Transverse colon (tissue), 4 donors: ENCODE data around the gene PFN3. TPM values are rescaled to one million over a fixed set of nuclear protein-coding genes. Genes with fewer than 3 reads are reported as not detected.

Experiments
- DNase-seq: peaks from one replicate; pipeline ENCODE4 v3.0.0-alpha.2; 2019
- H3K27ac ChIP-seq, 4 donors: fragments of 200-600 bp; sonication (generic); 2 replicates each; pipeline ENCODE4 v1.5.1; 2016 to 2018; ENCODE audit warnings: inconsistent platforms in 4 of 4
- H3K27me3 ChIP-seq: fragments of 200-600 bp; sonication (generic); 2 replicates; pipeline ENCODE4 v1.5.1; 2017; ENCODE audit warnings: inconsistent platforms
- H3K36me3 ChIP-seq, 4 donors: fragments of 200-600 bp; sonication (generic); 2 replicates each; pipeline ENCODE4 v1.5.1; 2017 to 2019; ENCODE audit warnings: inconsistent platforms in 4 of 4
- H3K4me1 ChIP-seq, 4 donors: fragments of 200-600 bp; sonication (generic); 2 replicates each; pipeline ENCODE4 v1.5.1; 2017 to 2020; ENCODE audit warnings: inconsistent platforms in 4 of 4
- H3K4me3 ChIP-seq, 4 donors: fragments of 200-600 bp; sonication (generic); 1 replicate in 1 of 4; 2 replicates in 3 of 4; pipeline versions ENCODE4 v1.5.1 to v1.6.1; 2017 to 2019; ENCODE audit warnings: inconsistent platforms in 4 of 4
- H3K9me3 ChIP-seq, 2 donors: fragments of 200-600 bp; sonication (generic); 2 replicates each; pipeline ENCODE4 v1.5.1; 2017 to 2019; ENCODE audit warnings: inconsistent platforms in 2 of 2
- EP300 ChIP-seq: sonication (generic); formaldehyde crosslinking; IDR thresholded peaks from one replicate; pipeline ENCODE4 v1.6.1; 2017; ENCODE audit warnings: antibody characterized with exemption, low read depth
- POLR2A ChIP-seq: fragments of 450-650 bp; IDR thresholded peaks from one replicate; pipeline ENCODE4 v1.6.1; 2016; ENCODE audit warnings: antibody characterized with exemption, mild to moderate bottlenecking, moderate library complexity
- POLR2AphosphoS5 ChIP-seq, 3 donors: sonication (generic); formaldehyde crosslinking; IDR thresholded peaks; one replicate each; pipeline ENCODE4 v1.6.1; 2016; ENCODE audit warnings: antibody characterized with exemption in 3 of 3
- WGBS, 2 donors: methylation state at CpG; one replicate each; pipeline ENCODE4 v1.1.5; 2018; ENCODE audit warnings: low coverage in 1 of 2; 5-methylcytosine and 5-hydroxymethylcytosine counted together
- in situ Hi-C, 4 donors: fragments of 200-750 bp; cut with MboI; loops; one replicate each; pipeline versions ENCODE4 v1.15.0 to v1.15.1; 2017; ENCODE audit warnings: low sequenced_read_pairs in 3 of 4, low pct_ligation_motif_present in 1 of 4, low pct_unique_long_range_greater_than_20kb in 1 of 4
- intact Hi-C: fragments of 100-400 bp; cut with DNase I; formaldehyde crosslinking; loops from one replicate; pipeline ENCODE4 v1.15.1; 2023; ENCODE audit warnings: low total_unique reads
- total RNA-seq, 4 donors: library from RNA; depleted of rRNA; stranded (reverse); fragments of >200 nt; gene quantifications; one replicate each; pipeline ENCODE4 v1.1.0, GENCODE V29; 2016
- TF ChIP-seq, protein P1 (sequence below), 5 experiments: fragments of 200-600 bp in 3 of 5; fragments of 450-650 bp in 2 of 5; sonication (generic) in 3 of 5; IDR thresholded peaks; 1 replicate in 2 of 5; 2 replicates in 3 of 5; pipeline ENCODE4 v1.5.1; 2016 to 2017; ENCODE audit warnings: antibody characterized with exemption in 5 of 5, inconsistent platforms in 3 of 5, mild to moderate bottlenecking in 2 of 5, moderate library complexity in 1 of 5

PFN3 gene
- total RNA-seq, 4 donors from 2014 or later = not detected

GRCh38 chr5:177390363-177391300, 9.8 kb downstream of the PFN3 start:
- DNase-seq = peak; percentile 91
- no peak for TF ChIP-seq POLR2AphosphoS5 (IDR thresholded peaks at IDR 0.05)
- TF ChIP-seq, protein P1, sequence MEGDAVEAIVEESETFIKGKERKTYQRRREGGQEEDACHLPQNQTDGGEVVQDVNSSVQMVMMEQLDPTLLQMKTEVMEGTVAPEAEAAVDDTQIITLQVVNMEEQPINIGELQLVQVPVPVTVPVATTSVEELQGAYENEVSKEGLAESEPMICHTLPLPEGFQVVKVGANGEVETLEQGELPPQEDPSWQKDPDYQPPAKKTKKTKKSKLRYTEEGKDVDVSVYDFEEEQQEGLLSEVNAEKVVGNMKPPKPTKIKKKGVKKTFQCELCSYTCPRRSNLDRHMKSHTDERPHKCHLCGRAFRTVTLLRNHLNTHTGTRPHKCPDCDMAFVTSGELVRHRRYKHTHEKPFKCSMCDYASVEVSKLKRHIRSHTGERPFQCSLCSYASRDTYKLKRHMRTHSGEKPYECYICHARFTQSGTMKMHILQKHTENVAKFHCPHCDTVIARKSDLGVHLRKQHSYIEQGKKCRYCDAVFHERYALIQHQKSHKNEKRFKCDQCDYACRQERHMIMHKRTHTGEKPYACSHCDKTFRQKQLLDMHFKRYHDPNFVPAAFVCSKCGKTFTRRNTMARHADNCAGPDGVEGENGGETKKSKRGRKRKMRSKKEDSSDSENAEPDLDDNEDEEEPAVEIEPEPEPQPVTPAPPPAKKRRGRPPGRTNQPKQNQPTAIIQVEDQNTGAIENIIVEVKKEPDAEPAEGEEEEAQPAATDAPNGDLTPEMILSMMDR (IDR thresholded peaks at IDR 0.05) = peak; percentile 97 to 99 (median 98)
- intact Hi-C loops (no loop called here), in situ Hi-C loops (loop anchor here in 3 of 4 donors (5.0 to 25.0 kb wide), 5 partner anchors 54 to 122 kb away; partner anchors contain the start of genes DOK3 (in 2 of the 3), PRR7 (in 2 of the 3) and DDX41 (in 1 of the 3))
- Histone ChIP-seq H3K9me3 (no peaks in the 10 kb centered on the region), H3K4me3 (no peak overlapping the region), H3K4me1 (peaks cover 0 to 14% (median 6%) of the 10 kb centered on the region in 4 donors), H3K27ac (peak overlapping the region in 2 of 4 donors; percentile 8 to 42), H3K27me3 (no peaks in the 10 kb centered on the region), H3K36me3 (no peaks in the 10 kb centered on the region)
- WGBS, 2 donors = 23 to 83% methylated on average over 1 to 13 of the region's 13 CpGs

DNA sequence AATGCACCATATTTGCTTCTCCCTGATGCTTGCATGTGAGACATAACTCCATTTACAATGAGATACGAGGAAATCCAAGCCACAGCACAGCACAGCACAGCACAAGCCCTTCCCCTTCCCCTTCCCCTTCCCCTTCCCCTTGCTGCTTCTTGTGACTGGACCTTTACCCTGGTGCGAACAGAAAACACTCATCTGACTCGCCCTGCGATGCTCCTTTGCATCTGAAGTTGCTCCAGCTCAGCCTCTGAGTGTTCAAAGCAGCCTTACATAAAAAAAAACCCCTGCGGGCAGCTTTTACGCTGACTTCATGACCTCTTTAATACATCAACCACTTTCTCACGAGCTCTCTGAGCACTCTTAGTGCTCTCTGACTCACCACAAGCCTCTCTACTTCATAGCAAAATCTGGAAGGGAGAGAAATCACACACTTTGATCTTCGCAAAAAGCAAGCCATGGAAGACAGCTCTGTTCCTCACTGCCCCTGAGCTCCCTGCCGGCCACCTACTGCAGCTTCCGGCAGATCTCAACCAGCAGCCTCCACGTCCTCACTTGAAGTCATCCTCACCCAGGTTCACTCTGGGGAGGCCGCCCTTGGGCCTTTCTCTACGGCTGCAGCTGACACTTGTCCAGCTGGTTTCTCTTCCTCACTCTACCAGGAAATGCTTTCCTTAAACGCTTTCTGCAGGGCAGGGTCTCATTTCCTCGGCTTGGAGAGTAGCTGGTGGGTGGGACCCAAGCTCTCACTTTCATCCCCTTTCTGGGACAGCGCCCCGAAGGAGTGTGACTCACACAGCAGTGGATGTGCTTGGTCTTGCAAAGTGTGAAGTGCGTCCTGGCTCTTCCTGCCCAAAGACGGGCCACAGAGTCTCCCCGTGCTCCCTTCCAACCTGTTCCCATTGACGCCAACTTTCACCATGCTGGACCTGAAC, 11.0 kb downstream of the PFN3 start:
- Histone ChIP-seq H3K9me3 (no peaks in the 10 kb centered on the region), H3K27me3 (no peaks in the 10 kb centered on the region), H3K4me3 (no peak overlapping the region), H3K4me1 (peaks cover 0 to 14% (median 6%) of the 10 kb centered on the region in 4 donors), H3K36me3 (no peaks in the 10 kb centered on the region), H3K27ac (peak overlapping the region in 2 of 4 donors; percentile 27 to 42)
- no peak for DNase-seq
- no peak for TF ChIP-seq EP300
- TF ChIP-seq, protein P1 (IDR thresholded peaks at IDR 0.05) = no peak
- no peak for TF ChIP-seq POLR2AphosphoS5 (IDR thresholded peaks at IDR 0.05)
- TF ChIP-seq POLR2A = no peak
- in situ Hi-C loops = loop anchor here in 3 of 4 donors (5.0 to 25.0 kb wide), 5 partner anchors 55 to 123 kb away; partner anchors contain the start of genes DOK3 (in 2 of the 3), PRR7 (in 2 of the 3) and DDX41 (in 1 of the 3)
- intact Hi-C loops = loop anchor here (5.0 kb wide), 1 partner anchor 63 kb away; no protein-coding TSS in a partner anchor
- 20 to 37% methylated on average over 8 to 21 of the region's 21 CpGs for WGBS, 2 donors

DNA sequence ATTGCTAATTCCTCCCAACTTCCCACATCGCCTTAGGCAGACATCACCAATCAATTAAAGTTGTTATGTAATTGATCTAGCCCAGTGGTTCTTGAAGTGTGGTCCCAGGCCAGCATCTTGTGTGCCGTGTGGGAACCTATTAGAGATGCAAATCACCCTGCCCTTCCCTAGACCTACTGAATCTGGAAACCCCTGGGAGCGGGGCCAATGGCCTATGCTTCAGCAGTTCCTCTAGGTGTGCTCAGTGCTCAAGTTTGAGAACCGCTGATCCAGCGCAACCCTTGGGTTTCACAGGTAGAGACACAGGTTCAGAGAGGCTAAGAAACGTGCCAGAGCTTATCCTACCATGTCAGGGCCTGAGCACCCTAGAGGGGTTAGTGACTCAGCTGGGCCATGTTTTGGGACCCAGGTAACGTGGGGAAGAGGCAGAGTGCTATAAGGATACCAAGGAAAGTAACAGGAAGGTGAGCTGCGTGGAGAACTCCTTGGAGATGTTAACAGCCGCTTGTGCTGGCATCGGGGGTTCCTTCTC, 11.9 kb downstream of the PFN3 start:
- no peak for DNase-seq
- in situ Hi-C loops (loop anchor here in 1 of 4 donors (25.0 kb wide), 1 partner anchor 124 kb away; the partner anchor contains the start of genes DDX41 and DOK3), intact Hi-C loops (loop anchor here (5.0 kb wide), 1 partner anchor 64 kb away; no protein-coding TSS in a partner anchor)
- no peak for TF ChIP-seq POLR2A
- no peak for TF ChIP-seq EP300
- TF ChIP-seq, protein P1 (IDR thresholded peaks at IDR 0.05) = no peak
- no peaks in the 10 kb centered on the region for H3K9me3 ChIP-seq
- H3K36me3 ChIP-seq = no peaks in the 10 kb centered on the region
- no peak overlapping the region for H3K4me3 ChIP-seq
- WGBS, 2 donors = 83% methylated on average over 10 of the region's 10 CpGs; no CpG with 5 or more reads in 1 of the 2 donors
- peak overlapping the region in 2 of 4 donors; percentile 27 to 42 for H3K27ac ChIP-seq
- peaks cover 0 to 14% (median 6%) of the 10 kb centered on the region in 4 donors for H3K4me1 ChIP-seq
- peaks cover 7% of the 10 kb centered on the region for H3K27me3 ChIP-seq
